ENCODE results near the gene BTBD18.
"Not testable (repeated sequence)": the region's sequence is repeated elsewhere in the genome, so short reads cannot be mapped to it uniquely, and the experiment has no call there.

DNA sequence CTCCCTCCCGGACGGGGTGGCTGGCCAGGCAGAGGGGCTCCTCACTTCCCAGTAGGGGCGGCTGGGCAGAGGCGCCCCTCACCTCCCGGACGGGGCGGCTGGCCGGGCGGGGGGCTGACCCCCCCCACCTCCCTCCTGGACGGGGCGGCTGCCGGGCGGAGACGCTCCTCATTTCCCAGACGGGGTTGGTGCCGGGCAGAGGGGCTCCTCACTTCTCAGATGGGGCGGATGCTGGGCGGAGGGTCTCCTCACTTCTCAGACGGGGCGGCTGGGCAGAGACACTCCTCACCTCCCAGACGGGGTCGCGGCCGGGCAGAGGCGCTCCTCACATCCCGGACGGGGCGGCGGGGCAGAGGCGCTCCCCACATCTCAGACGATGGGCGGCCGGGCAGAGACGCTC lies 34.9 kb downstream of the BTBD18 start:
- TF ChIP-seq, protein P1, sequence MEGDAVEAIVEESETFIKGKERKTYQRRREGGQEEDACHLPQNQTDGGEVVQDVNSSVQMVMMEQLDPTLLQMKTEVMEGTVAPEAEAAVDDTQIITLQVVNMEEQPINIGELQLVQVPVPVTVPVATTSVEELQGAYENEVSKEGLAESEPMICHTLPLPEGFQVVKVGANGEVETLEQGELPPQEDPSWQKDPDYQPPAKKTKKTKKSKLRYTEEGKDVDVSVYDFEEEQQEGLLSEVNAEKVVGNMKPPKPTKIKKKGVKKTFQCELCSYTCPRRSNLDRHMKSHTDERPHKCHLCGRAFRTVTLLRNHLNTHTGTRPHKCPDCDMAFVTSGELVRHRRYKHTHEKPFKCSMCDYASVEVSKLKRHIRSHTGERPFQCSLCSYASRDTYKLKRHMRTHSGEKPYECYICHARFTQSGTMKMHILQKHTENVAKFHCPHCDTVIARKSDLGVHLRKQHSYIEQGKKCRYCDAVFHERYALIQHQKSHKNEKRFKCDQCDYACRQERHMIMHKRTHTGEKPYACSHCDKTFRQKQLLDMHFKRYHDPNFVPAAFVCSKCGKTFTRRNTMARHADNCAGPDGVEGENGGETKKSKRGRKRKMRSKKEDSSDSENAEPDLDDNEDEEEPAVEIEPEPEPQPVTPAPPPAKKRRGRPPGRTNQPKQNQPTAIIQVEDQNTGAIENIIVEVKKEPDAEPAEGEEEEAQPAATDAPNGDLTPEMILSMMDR (optimal IDR thresholded peaks at IDR 0.05 in 1 of 3, IDR thresholded peaks at IDR 0.05 in 1 of 3, conservative IDR thresholded peaks at IDR 0.05 in 1 of 3; ENCODE audit: extremely low read depth in 1 of 3, insufficient read depth in 2 of 3, low read length in 3 of 3), result not testable (repeated sequence)
- not testable (repeated sequence) for TF ChIP-seq EZH2 (IDR thresholded peaks at IDR 0.05; ENCODE audit: low read length)

Measured in keratinocyte (primary cell).